DND-41 (cell line): ENCODE data around the gene IMPACT.

Experiments used
- EZH2 ChIP-seq: IDR thresholded peaks from 3 replicates; pipeline ENCODE4 v1.6.1; 2012; ENCODE audit warnings: borderline replicate concordance, low read depth, mild to moderate bottlenecking, moderate library complexity, low read length, inconsistent platforms; ENCODE audit not compliant: severe bottlenecking
- TF ChIP-seq, protein P1 (sequence below): IDR thresholded peaks from 2 replicates; pipeline ENCODE4 v1.5.1; 2012; ENCODE audit warnings: borderline replicate concordance, low read length, moderate library complexity, mild to moderate bottlenecking; ENCODE audit not compliant: poor library complexity, severe bottlenecking; ENCODE audit errors: extremely low read depth

DNA sequence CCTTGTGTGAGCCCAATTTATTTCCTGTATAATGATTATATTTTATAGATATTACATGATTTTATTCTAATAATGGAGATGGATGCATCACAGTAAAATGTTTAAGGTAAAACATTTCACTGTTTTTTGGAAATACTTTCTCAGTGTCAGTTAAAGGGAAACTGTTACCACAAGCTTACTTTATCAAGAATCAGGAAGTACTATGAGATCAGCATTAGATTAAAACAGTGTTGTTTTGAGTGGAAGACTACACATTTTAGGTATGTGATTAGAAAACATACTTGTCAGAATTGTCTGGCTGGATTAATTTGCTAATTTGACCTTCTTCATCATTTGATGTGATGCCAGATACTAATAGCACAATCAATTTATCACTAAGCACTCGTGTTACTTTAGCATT lies 33.9 kb downstream of the IMPACT start, which contains the start of gene HRH4:
- TF ChIP-seq, protein P1, sequence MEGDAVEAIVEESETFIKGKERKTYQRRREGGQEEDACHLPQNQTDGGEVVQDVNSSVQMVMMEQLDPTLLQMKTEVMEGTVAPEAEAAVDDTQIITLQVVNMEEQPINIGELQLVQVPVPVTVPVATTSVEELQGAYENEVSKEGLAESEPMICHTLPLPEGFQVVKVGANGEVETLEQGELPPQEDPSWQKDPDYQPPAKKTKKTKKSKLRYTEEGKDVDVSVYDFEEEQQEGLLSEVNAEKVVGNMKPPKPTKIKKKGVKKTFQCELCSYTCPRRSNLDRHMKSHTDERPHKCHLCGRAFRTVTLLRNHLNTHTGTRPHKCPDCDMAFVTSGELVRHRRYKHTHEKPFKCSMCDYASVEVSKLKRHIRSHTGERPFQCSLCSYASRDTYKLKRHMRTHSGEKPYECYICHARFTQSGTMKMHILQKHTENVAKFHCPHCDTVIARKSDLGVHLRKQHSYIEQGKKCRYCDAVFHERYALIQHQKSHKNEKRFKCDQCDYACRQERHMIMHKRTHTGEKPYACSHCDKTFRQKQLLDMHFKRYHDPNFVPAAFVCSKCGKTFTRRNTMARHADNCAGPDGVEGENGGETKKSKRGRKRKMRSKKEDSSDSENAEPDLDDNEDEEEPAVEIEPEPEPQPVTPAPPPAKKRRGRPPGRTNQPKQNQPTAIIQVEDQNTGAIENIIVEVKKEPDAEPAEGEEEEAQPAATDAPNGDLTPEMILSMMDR: no peak
- TF ChIP-seq EZH2: no peak
